ENCODE data around the gene TOR2A. TPM values are rescaled to one million over a fixed set of nuclear protein-coding genes. Genes with fewer than 3 reads are reported as not detected.

TOR2A gene
- polyA plus RNA-seq, 1 experiment = 4.9 TPM

- no peaks in the 10 kb centered on the region; the same call in 1 of the 2 replicates for H3K9me3 ChIP-seq (ENCODE audit: control insufficient read depth, insufficient read depth, low read length)
- POLR2A ChIA-PET = no interaction called here
- CTCF ChIA-PET = interaction anchor here (1.0 kb wide), 1 partner anchor 13 kb away, joined by 4 read pairs; the partner anchor contains the start of gene TOR2A
- no peaks in the 10 kb centered on the region for H3K27me3 ChIP-seq (ENCODE audit: control insufficient read depth, insufficient read depth, low read length)
- no peak overlapping the region for H3K4me3 ChIP-seq (ENCODE audit: low read depth, low read length)
- no peak overlapping the region for H3K27ac ChIP-seq (ENCODE audit: low read depth, low read length)
- TF ChIP-seq CTCF (IDR thresholded peaks at IDR 0.05; ENCODE audit: low read depth, low read length) = no peak
- no peak for DNase-seq (ENCODE audit: low read depth, low spot score)
Measured at GRCh38 chr9:127722055-127722745, 12.9 kb downstream of the TOR2A start.

- no peak for DNase-seq (ENCODE audit: low read depth, low spot score)
- Histone ChIP-seq H3K9me3 (ENCODE audit: control insufficient read depth, insufficient read depth, low read length) (no peaks in the 10 kb centered on the region; the same call in 1 of the 2 replicates), H3K27ac (ENCODE audit: low read depth, low read length) (no peak overlapping the region), H3K4me3 (ENCODE audit: low read depth, low read length) (no peak overlapping the region), H3K27me3 (ENCODE audit: control insufficient read depth, insufficient read depth, low read length) (no peaks in the 10 kb centered on the region)
- no peak for TF ChIP-seq CTCF (IDR thresholded peaks at IDR 0.05; ENCODE audit: low read depth, low read length)
- POLR2A ChIA-PET = no interaction called here
- CTCF ChIA-PET = interaction anchor here (1.0 kb wide), 1 partner anchor 13 kb away, joined by 4 read pairs; the partner anchor contains the start of gene TOR2A
Measured at GRCh38 chr9:127721391-127721821, 13.7 kb downstream of the TOR2A start.

- no peaks in the 10 kb centered on the region; the same call in 1 of the 2 replicates for H3K9me3 ChIP-seq (ENCODE audit: control insufficient read depth, insufficient read depth, low read length)
- H3K4me3 ChIP-seq (ENCODE audit: low read depth, low read length) = no peak overlapping the region
- DNase-seq (ENCODE audit: low read depth, low spot score) = no peak
- no peak for TF ChIP-seq CTCF (IDR thresholded peaks at IDR 0.05; ENCODE audit: low read depth, low read length)
- ChIA-PET POLR2A (no interaction called here), CTCF (no interaction called here)
- H3K27me3 ChIP-seq (ENCODE audit: control insufficient read depth, insufficient read depth, low read length) = no peaks in the 10 kb centered on the region
- no peak overlapping the region for H3K27ac ChIP-seq (ENCODE audit: low read depth, low read length)
Measured at GRCh38 chr9:127720865-127721227, 14.2 kb downstream of the TOR2A start.

- TF ChIP-seq CTCF (IDR thresholded peaks at IDR 0.05; ENCODE audit: low read depth, low read length) = no peak
- DNase-seq (ENCODE audit: low read depth, low spot score) = no peak
- Histone ChIP-seq H3K27ac (ENCODE audit: low read depth, low read length) (no peak overlapping the region), H3K4me3 (ENCODE audit: low read depth, low read length) (no peak overlapping the region), H3K9me3 (ENCODE audit: control insufficient read depth, insufficient read depth, low read length) (no peaks in the 10 kb centered on the region; the same call in 1 of the 2 replicates), H3K27me3 (ENCODE audit: control insufficient read depth, insufficient read depth, low read length) (no peaks in the 10 kb centered on the region)
- POLR2A ChIA-PET = no interaction called here
- CTCF ChIA-PET = interaction anchor here (1.9 kb wide), 1 partner anchor 14 kb away, joined by 9 read pairs; the partner anchor contains the start of gene TOR2A
Measured at GRCh38 chr9:127720031-127720864, 14.8 kb downstream of the TOR2A start.

GRCh38 chr9:127717766-127718165 lies 17.3 kb downstream of the TOR2A start:
- Histone ChIP-seq H3K4me3 (ENCODE audit: low read depth, low read length) (no peak overlapping the region), H3K9me3 (ENCODE audit: control insufficient read depth, insufficient read depth, low read length) (no peaks in the 10 kb centered on the region; the same call in 1 of the 2 replicates), H3K27ac (ENCODE audit: low read depth, low read length) (no peak overlapping the region), H3K27me3 (ENCODE audit: control insufficient read depth, insufficient read depth, low read length) (no peaks in the 10 kb centered on the region)
- TF ChIP-seq CTCF (IDR thresholded peaks at IDR 0.05; ENCODE audit: low read depth, low read length) = no peak
- CTCF ChIA-PET = interaction anchor here (0.6 kb wide), 1 partner anchor 17 kb away, joined by 4 read pairs; the partner anchor contains the start of gene TOR2A
- no peak for DNase-seq (ENCODE audit: low read depth, low spot score)
- POLR2A ChIA-PET = no interaction called here

Measured in AG04450 (cell line).